DND-41 (cell line): Measurements from ENCODE around the gene UQCC2.

Source experiments
- ATAC-seq: fragments of 200-7000 bp; cut with Tn5 transposase; 3 replicates; pipeline ENCODE4 v1.9.1; 2021; ENCODE audit warnings: low read depth; ENCODE audit not compliant: insufficient read depth
- DNase-seq: peaks from one replicate; pipeline ENCODE4 v3.0.0-alpha.2; 2020
- H2AFZ ChIP-seq: 2 replicates; pipeline ENCODE4 v1.6.0; 2012; ENCODE audit warnings: low read depth, low read length
- H3K27ac ChIP-seq: 2 replicates; pipeline ENCODE4 v1.5.1; 2012; ENCODE audit warnings: low read length, inconsistent platforms
- H3K27me3 ChIP-seq: fragments of 200-600 bp; sonication (generic); 2 replicates; pipeline ENCODE4 v1.6.0; 2012; ENCODE audit warnings: low read length, mild to moderate bottlenecking, inconsistent platforms; ENCODE audit not compliant: insufficient read depth, poor library complexity
- H3K36me3 ChIP-seq: 2 replicates; pipeline ENCODE4 v1.5.1; 2012; ENCODE audit warnings: low read length, inconsistent platforms; ENCODE audit not compliant: insufficient read depth
- H3K4me1 ChIP-seq: 2 replicates; pipeline ENCODE4 v1.5.1; 2012; ENCODE audit warnings: mild to moderate bottlenecking, low read length; ENCODE audit not compliant: insufficient read depth
- H3K4me2 ChIP-seq: 2 replicates; pipeline ENCODE4 v1.6.0; 2012; ENCODE audit warnings: mild to moderate bottlenecking, moderate library complexity, low read length, inconsistent platforms; ENCODE audit not compliant: insufficient read depth
- H3K4me3 ChIP-seq, 2 experiments: fragments of 200-600 bp in 1 of 2; shearing (Covaris generic) in 1 of 2; 2 replicates each; pipeline ENCODE4 v1.5.1; 2012 to 2016; ENCODE audit warnings: inconsistent platforms in 2 of 2, low read length in 2 of 2, mild to moderate bottlenecking in 2 of 2, low read depth in 1 of 2, moderate library complexity in 1 of 2
- H3K79me2 ChIP-seq: 2 replicates; pipeline ENCODE4 v1.6.0; 2012; ENCODE audit warnings: low read length, inconsistent platforms; ENCODE audit not compliant: insufficient read depth
- H3K9ac ChIP-seq: 2 replicates; pipeline ENCODE4 v1.6.0; 2012; ENCODE audit warnings: low read depth, mild to moderate bottlenecking, inconsistent platforms, low read length, moderate library complexity
- H3K9me3 ChIP-seq: 2 replicates; pipeline ENCODE4 v1.5.1; 2012; ENCODE audit warnings: low read length, moderate library complexity, mild to moderate bottlenecking, inconsistent platforms; ENCODE audit not compliant: insufficient read depth, severe bottlenecking
- H4K20me1 ChIP-seq: 2 replicates; pipeline ENCODE4 v1.6.0; 2012; ENCODE audit warnings: low read length; ENCODE audit not compliant: insufficient read depth
- CTCF ChIP-seq: IDR thresholded peaks from 2 replicates; pipeline ENCODE4 v1.5.1; 2012; ENCODE audit warnings: borderline replicate concordance, low read length, moderate library complexity, mild to moderate bottlenecking; ENCODE audit not compliant: poor library complexity, severe bottlenecking; ENCODE audit errors: extremely low read depth
- EZH2 ChIP-seq: IDR thresholded peaks from 3 replicates; pipeline ENCODE4 v1.6.1; 2012; ENCODE audit warnings: borderline replicate concordance, low read depth, mild to moderate bottlenecking, moderate library complexity, low read length, inconsistent platforms; ENCODE audit not compliant: severe bottlenecking

Gene UQCC2

GRCh38 chr6:33751771-33752645, 40.5 kb upstream of the UQCC2 start:
- ATAC-seq (peak; percentile 87), DNase-seq (peak; percentile 57)
- H3K4me2 ChIP-seq = no peak overlapping the region
- H2AFZ ChIP-seq = no peak overlapping the region
- H3K36me3 ChIP-seq = no peaks in the 10 kb centered on the region
- H3K4me1 ChIP-seq = peaks cover 7% of the 10 kb centered on the region
- TF ChIP-seq EZH2 = no peak
- TF ChIP-seq CTCF = peak; percentile 28
- H3K27ac ChIP-seq = no peak overlapping the region
- H4K20me1 ChIP-seq = peaks cover 10% of the 10 kb centered on the region; the same call in 1 of the 2 replicates
- H3K79me2 ChIP-seq = no peaks in the 10 kb centered on the region
- no peaks in the 10 kb centered on the region for H3K27me3 ChIP-seq
- no peak overlapping the region for H3K9ac ChIP-seq
- no peak overlapping the region for H3K4me3 ChIP-seq
- no peaks in the 10 kb centered on the region for H3K9me3 ChIP-seq

GRCh38 chr6:33750244-33750991, 38.9 kb upstream of the UQCC2 start:
- Histone ChIP-seq H3K4me2 (no peak overlapping the region), H3K27me3 (no peaks in the 10 kb centered on the region), H3K4me3 (no peak overlapping the region), H3K9ac (no peak overlapping the region), H3K9me3 (no peaks in the 10 kb centered on the region), H4K20me1 (peaks cover 10% of the 10 kb centered on the region; the same call in 1 of the 2 replicates), H3K36me3 (no peaks in the 10 kb centered on the region), H3K27ac (no peak overlapping the region), H3K4me1 (peaks cover 7% of the 10 kb centered on the region), H2AFZ (no peak overlapping the region), H3K79me2 (no peaks in the 10 kb centered on the region)
- ATAC-seq (no peak), DNase-seq (no peak)
- TF ChIP-seq EZH2 (no peak), CTCF (no peak)

- Histone ChIP-seq H3K27me3 (no peaks in the 10 kb centered on the region), H3K9ac (no peak overlapping the region), H3K9me3 (no peaks in the 10 kb centered on the region), H3K27ac (no peak overlapping the region), H3K4me2 (no peak overlapping the region), H3K4me3 (no peak overlapping the region), H4K20me1 (peaks cover 10% of the 10 kb centered on the region; the same call in 1 of the 2 replicates), H3K79me2 (no peaks in the 10 kb centered on the region), H3K4me1 (peaks cover 7% of the 10 kb centered on the region), H3K36me3 (no peaks in the 10 kb centered on the region), H2AFZ (no peak overlapping the region)
- TF ChIP-seq EZH2 = no peak
- no peak for ATAC-seq
- DNase-seq = no peak
These were observed 37.9 kb upstream of the UQCC2 start for GRCh38 chr6:33749401-33749800.

GRCh38 chr6:33748841-33749240, 37.3 kb upstream of the UQCC2 start:
- Histone ChIP-seq H3K4me2 (no peak overlapping the region), H3K9me3 (no peaks in the 10 kb centered on the region), H3K36me3 (no peaks in the 10 kb centered on the region), H3K9ac (no peak overlapping the region), H3K4me3 (no peak overlapping the region), H2AFZ (no peak overlapping the region), H3K79me2 (no peaks in the 10 kb centered on the region), H4K20me1 (peaks cover 10% of the 10 kb centered on the region; the same call in 1 of the 2 replicates), H3K4me1 (peaks cover 7% of the 10 kb centered on the region), H3K27me3 (peaks cover 4% of the 10 kb centered on the region), H3K27ac (no peak overlapping the region)
- no peak for ATAC-seq
- DNase-seq = no peak
- TF ChIP-seq CTCF (no peak), EZH2 (no peak)
